Lung microvascular endothelial cell (primary cell): ENCODE data around the gene LTBP4. TPM values are rescaled to one million over a fixed set of nuclear protein-coding genes. Genes with fewer than 3 reads are reported as not detected.

Source experiments
- DNase-seq, 2 donors: peaks; one replicate each; pipeline versions ENCODE4 v3.0.0 to v3.0.0-alpha.2; 2010; ENCODE audit warnings: low read depth in 2 of 2
- total RNA-seq: library from RNA; depleted of rRNA; stranded (reverse); fragments of >200 nt; gene quantifications from 2 replicates; pipeline ENCODE4 v1.2.1, GENCODE V29; 2014

LTBP4 gene
- total RNA-seq, 1 donor from 2014 or later: 54.4 TPM

GRCh38 chr19:40594657-40595091 is 6.5 kb upstream of the LTBP4 start:
- peak in 1 of 2 donors; percentile 32 for DNase-seq

DNA sequence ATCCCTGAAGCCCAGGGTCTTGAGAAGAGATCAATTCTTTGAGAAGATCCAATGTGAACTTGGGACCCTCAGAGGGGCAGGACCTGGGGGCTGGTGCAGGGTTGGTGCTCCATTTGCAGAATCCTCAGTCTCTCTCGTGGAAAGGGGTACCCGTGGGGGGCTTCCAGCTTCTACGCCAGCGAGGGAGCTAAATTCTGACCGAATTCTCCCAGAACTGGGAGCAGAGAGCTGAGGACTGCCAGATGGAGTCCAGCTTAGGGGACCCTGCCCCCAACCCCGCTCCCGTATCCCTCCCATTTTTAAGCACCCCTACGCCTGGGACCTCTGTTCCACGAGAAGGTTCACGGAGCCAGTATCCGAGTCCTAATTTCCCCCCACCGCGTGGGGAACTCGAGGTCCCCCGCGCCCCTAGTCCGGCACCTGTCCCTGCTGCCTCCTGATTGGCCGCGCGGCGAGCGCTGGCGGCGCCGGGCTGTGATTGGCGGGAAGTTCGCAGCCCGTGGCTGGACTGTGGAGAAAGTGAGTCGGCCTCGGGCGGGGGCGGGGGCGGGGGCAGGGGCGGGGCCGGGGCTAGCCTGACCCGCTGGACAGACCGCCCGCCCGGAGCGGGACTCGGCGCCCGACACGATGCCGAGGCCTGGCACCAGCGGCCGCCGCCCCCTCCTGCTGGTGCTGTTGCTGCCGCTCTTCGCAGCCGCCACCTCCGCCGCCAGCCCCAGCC is 4.4 kb upstream of the LTBP4 start:
- peak; percentile 54 to 82 for DNase-seq

- no peak for DNase-seq
Observed at GRCh38 chr19:40597329-40597838, 3.8 kb upstream of the LTBP4 start.

DNA sequence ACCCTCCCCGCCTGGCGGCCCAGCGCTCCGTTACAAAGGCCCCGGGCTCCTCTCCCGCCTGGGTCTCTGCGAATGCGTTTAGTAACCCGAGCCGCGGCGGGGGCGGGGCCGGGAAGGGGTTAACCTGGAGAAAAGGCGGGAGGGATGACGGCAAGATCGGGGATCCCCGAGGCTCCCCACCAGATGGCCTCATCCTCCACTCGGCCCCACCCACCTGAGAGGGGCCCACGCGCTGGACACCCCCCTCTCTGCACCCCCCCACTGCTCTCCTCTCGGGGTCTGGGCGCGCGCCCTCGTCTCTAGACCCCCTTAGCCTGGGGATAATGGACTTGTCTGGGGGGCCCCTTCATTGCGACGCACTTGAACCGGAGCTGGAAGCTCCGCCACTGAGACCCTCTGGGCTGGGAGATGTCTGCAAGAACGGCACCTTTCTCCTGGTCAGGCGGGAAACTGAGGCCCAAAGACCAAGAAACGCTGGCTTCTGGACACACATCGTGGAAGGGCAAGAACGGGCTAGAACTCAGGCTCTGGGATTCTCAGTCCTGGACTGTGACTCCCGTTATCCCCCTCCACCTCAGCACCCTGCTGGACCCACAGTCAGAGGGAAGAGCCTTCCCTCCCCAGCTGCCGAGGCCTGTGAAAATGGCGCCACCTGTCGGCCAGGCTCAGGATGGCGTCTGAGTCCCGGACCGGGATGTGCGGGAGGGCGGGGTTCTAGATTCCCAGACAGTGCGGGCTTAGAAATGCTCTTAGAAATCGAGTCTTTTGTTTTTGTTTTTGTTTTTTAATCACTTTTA is 2.9 kb upstream of the LTBP4 start:
- DNase-seq: peak; percentile 80 to 91

DNA sequence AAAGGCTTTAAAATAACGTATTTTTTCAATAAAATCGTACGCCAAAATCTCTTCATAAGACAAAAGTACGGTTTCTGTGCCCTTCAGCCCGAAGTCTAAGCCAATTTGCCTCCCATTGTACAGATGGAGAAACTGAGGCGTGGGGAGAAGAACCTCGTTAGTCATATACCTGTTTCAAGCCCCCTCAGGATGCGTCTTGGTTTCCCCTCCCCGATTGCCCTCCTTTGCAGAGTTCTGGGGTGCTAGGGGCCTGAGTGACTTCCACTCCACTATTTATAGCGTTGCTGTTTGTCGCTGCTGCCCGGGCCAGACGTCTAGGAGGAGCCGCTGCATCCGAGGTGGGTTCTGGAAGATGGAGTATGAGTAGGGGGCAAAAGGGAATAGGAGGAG is 2.3 kb upstream of the LTBP4 start:
- no peak for DNase-seq

DNA sequence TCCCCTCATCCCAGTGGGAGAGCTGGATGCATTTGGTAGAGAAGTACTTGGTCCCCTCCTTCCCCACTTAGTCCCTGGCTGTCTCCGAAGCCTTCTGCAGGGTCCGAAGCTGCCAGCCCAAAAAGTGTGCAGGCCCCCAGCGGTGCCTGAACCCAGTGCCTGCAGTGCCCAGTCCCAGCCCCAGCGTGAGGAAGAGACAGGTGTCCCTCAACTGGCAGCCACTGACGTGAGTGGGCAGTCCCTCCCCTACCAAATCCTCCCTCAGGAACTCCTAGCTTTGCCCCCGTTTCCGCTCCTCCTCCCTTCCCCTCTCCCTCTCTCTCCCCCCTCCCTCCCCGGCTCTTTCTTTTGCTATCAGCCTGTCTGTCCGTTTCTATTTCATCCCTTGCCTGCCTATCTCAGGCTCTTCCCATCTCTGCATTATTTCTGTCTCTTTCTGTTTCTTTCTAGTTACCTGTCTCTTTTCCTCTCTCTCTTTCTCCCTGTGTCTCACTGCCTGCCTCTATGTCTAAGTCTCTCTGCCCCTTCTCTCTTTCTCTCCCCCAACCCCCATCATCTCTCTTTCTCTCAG is 1.8 kb upstream of the LTBP4 start:
- DNase-seq: peak in 1 of 2 donors; percentile 52

- peak in 1 of 2 donors; percentile 79 for DNase-seq
Observed at GRCh38 chr19:40599902-40600569, 1.1 kb upstream of the LTBP4 start.

DNA sequence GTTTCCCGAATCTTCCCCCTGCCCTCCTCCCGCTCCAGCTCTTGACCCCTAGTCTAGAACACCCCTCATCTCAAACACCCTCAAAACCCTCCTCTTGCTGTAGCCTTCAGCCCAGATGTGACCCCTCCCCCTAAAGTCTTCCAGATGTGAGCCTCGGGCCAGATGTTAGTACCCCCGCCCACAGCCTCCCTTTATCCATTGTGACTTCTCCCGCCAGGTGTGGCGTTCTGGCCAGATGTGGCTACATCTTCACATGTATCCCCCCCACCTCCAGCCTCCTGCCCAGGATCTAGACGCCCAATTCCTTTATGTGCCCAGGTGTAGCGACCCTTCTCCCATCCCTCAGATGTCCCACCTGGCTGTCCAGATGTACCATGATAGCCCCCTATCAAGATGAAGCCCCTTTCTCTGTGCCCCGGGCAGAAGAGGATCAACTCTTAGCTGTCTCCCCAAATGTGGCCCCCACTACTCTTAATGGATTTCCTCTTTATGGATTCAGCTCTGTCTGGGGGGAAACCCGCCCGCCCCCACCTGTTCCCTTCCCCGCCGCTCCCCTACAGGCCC is 517 bp upstream of the LTBP4 start:
- DNase-seq: peak in 1 of 2 donors; percentile 24

DNA sequence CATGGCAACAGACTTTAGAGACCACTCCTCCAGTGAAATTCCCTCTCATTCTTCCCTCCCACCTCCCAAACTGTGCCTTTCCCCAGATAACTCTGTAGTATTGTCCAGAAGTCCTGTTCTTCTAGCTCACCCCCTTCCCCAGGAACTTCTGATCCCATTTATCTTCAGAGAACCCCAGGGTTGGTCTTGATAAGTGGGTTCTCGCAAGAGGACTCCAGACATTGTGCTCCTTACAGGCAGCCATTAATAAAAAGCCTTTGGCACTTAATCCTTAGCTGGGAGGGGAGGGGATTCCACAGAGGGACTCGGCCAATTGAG is 1.9 kb downstream of the LTBP4 start:
- no peak for DNase-seq

DNA sequence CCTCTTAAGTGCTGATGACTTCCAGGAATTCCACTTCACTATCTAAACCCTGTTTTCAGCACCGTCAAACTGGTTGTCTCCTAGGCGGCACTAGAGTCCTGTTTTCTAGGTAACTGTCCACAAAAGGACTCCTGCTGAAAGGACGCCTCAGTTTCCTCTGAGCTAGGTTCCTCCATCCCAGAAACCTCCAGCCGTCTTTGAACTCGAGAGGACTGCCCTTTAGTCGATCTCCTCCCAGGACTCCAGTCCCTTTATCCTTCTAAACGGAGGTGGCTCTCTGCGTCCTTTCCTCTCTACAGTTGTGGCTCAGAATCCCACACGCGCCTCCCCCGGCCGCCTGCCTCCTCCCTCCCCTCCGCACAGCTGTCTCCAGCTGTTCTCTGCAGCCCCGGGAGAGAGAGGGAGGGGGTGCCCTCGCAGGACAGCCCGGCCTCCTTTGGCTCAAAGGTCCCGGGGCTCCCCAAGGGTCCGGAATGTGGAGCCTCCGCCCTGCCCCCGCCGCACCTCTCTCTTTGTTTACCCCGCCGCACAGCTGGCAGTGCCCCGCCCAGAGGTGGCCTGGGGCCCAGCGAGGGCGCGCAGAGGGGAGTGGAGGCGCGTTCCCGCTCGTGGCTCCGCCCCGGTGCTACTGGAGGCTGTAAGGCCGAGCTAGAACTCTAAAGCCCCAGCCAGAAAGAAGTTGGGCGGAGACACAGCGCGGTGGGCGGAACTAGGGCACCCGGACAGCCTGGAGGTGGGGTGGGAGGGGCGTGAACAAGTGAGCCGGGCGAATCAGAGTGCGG is 2.4 kb downstream of the LTBP4 start:
- peak; percentile 87 to 96 for DNase-seq

DNA sequence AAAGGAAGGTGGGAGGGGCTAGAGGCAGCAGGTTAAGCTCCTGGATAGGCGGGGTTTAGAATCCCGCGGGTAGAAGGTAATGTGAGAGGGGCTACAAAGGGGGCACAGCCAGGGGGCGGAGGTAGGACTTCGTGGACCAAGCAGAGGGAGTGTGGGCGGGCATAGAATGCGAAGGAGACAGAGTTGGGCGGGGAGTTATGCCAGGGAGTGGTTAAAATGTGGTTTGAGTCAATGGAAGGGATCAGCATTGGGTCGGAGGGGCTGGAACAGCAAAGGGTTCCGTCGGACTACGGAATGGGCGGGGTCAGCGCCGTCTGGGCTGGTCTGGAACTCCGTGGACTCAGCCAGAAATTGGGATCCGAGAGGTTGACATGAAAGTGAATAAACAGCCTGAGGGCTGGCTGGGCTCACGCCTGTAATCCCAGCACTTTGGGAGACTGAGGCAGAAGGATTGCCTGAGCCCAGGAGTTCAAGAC is 3.0 kb downstream of the LTBP4 start:
- no peak for DNase-seq

- no peak for DNase-seq
Observed at GRCh38 chr19:40604647-40605215, 3.6 kb downstream of the LTBP4 start.

DNA sequence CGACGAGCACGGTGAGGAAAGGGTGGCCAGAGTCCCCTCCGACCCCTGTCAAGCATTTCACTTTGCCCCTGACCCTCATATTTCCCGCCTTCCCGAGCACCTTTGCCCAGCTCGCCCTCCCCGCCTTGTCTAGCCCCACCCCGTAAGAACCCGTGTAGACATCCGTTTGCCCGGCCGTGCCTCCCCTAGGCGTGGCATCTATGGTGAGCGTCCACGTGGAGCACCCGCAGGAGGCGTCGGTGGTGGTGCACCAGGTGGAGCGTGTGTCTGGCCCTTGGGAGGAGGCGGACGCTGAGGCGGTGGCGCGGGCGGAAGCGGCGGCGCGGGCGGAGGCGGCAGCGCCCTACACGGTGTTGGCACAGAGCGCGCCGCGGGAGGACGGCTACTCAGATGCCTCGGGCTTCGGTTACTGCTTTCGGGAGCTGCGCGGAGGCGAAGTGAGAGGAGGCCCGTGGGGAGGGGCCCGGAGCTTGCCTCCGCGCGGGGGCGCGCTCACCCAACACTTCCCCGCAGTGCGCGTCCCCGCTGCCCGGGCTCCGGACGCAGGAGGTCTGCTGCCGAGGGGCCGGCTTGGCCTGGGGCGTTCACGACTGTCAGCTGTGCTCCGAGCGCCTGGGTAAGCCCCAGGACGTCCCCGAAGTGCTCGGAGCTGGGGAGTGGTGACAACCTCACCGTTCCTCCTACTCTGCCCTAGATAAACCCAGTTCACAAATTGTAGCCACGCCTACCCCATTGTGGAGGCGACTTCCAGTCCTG is 4.2 kb downstream of the LTBP4 start:
- DNase-seq: peak; percentile 50 to 51

GRCh38 chr19:40607311-40608239 is 6.4 kb downstream of the LTBP4 start:
- no peak for DNase-seq

GRCh38 chr19:40608240-40608621 is 7.1 kb downstream of the LTBP4 start:
- no peak for DNase-seq

GRCh38 chr19:40608957-40609356 is 7.8 kb downstream of the LTBP4 start:
- no peak for DNase-seq

GRCh38 chr19:40609561-40610395 is 8.6 kb downstream of the LTBP4 start:
- DNase-seq: peak; percentile 82 to 85
